GM12892 (cell line): ENCODE results near the gene NDFIP1.

Experiments used
- DNase-seq: peaks from one replicate; pipeline ENCODE4 v3.0.0; 2011; ENCODE audit not compliant: insufficient read length
- FAIRE-seq: peaks from 2 replicates; lab custom pipeline; 2011; peaks lifted over from hg19 to GRCh38; lab: Jason Lieb, UNC
- POLR2A ChIP-seq: IDR thresholded peaks from 2 replicates; pipeline ENCODE4 v1.6.1; 2011; ENCODE audit warnings: low read depth, low read length, control low read depth
- POLR2AphosphoS5 ChIP-seq: IDR thresholded peaks from 2 replicates; pipeline ENCODE4 v1.6.1; 2011; ENCODE audit warnings: low read depth, low read length, control low read depth
- TAF1 ChIP-seq: IDR thresholded peaks from 2 replicates; pipeline ENCODE4 v1.6.1; 2011; ENCODE audit warnings: low read depth, mild to moderate bottlenecking, control low read depth, low read length, borderline replicate concordance

NDFIP1 gene

GRCh38 chr5:142095651-142096330 is 12.8 kb upstream of the NDFIP1 start:
- DNase-seq (no peak), FAIRE-seq (no peak)
- TF ChIP-seq POLR2AphosphoS5: no peak
- TF ChIP-seq TAF1: no peak
- no peak for TF ChIP-seq POLR2A

- FAIRE-seq: no peak
- TF ChIP-seq POLR2A (no peak), TAF1 (no peak), POLR2AphosphoS5 (no peak)
- DNase-seq: no peak
Observed at GRCh38 chr5:142096382-142096781, 12.2 kb upstream of the NDFIP1 start.

GRCh38 chr5:142097681-142098080 is 10.9 kb upstream of the NDFIP1 start:
- FAIRE-seq (no peak), DNase-seq (no peak)
- no peak for TF ChIP-seq POLR2AphosphoS5
- no peak for TF ChIP-seq POLR2A
- no peak for TF ChIP-seq TAF1

- TF ChIP-seq POLR2AphosphoS5: no peak
- TF ChIP-seq POLR2A: no peak
- TF ChIP-seq TAF1: no peak
- no peak for FAIRE-seq
- DNase-seq: no peak
Observed at GRCh38 chr5:142098275-142098674, 10.3 kb upstream of the NDFIP1 start.

GRCh38 chr5:142098931-142099330 is 9.6 kb upstream of the NDFIP1 start:
- FAIRE-seq (no peak), DNase-seq (no peak)
- no peak for TF ChIP-seq TAF1
- TF ChIP-seq POLR2A: no peak
- TF ChIP-seq POLR2AphosphoS5: no peak

GRCh38 chr5:142100307-142100706 is 8.3 kb upstream of the NDFIP1 start:
- FAIRE-seq (no peak), DNase-seq (no peak)

GRCh38 chr5:142102980-142103740 is 5.4 kb upstream of the NDFIP1 start:
- TF ChIP-seq POLR2A: no peak
- no peak for DNase-seq
- FAIRE-seq: no peak

More at GRCh38 chr5:142100307-142100706, 8.3 kb upstream of the NDFIP1 start:
- TF ChIP-seq POLR2A: no peak
- TF ChIP-seq POLR2AphosphoS5: no peak
- TF ChIP-seq TAF1: no peak

GRCh38 chr5:142104491-142104890 is 4.1 kb upstream of the NDFIP1 start:
- no peak for FAIRE-seq
- TF ChIP-seq POLR2AphosphoS5 (no peak), TAF1 (no peak), POLR2A (no peak)
- no peak for DNase-seq

GRCh38 chr5:142106061-142106460 is 2.5 kb upstream of the NDFIP1 start:
- FAIRE-seq (no peak), DNase-seq (no peak)
- TF ChIP-seq TAF1: no peak
- TF ChIP-seq POLR2AphosphoS5: no peak

GRCh38 chr5:142107036-142107735 is 1.4 kb upstream of the NDFIP1 start:
- TF ChIP-seq POLR2A (no peak), TAF1 (no peak), POLR2AphosphoS5 (no peak)
- FAIRE-seq (no peak), DNase-seq (no peak)

GRCh38 chr5:142107736-142108431 is 695 bp upstream of the NDFIP1 start:
- TF ChIP-seq POLR2AphosphoS5 (no peak), TAF1 (no peak), POLR2A (no peak)
- DNase-seq (no peak), FAIRE-seq (no peak)
